GM06990 (cell line): ENCODE results near the gene ZFP57.
A peak's percentile ranks its signal among the peaks of the same experiment; 100 is the strongest.

Experiments
- DNase-seq: peaks from one replicate; pipeline ENCODE4 v3.0.0-alpha.2; 2011; ENCODE audit not compliant: insufficient read length; ENCODE audit errors: extremely low read depth
- H3K27me3 ChIP-seq: replicated peaks from 2 replicates; pipeline ENCODE4 v1.6.0; 2011; ENCODE audit warnings: low read length; ENCODE audit not compliant: control insufficient read depth, insufficient read depth
- H3K36me3 ChIP-seq: 2 replicates; pipeline ENCODE4 v1.5.1; 2011; ENCODE audit warnings: low read length; ENCODE audit not compliant: control insufficient read depth, insufficient read depth
- H3K4me3 ChIP-seq: replicated peaks from 2 replicates; pipeline ENCODE4 v1.5.1; 2011; ENCODE audit warnings: low read depth, mild to moderate bottlenecking, control low read depth, low read length
- CTCF ChIP-seq: IDR thresholded peaks from 2 replicates; pipeline ENCODE4 v1.5.1; 2011; ENCODE audit warnings: low read length, control low read depth, mild to moderate bottlenecking, inconsistent platforms; ENCODE audit not compliant: insufficient read depth, poor library complexity, severe bottlenecking

ZFP57 gene

GRCh38 chr6:29727637-29728036 is 46.7 kb upstream of the ZFP57 start:
- Histone ChIP-seq H3K27me3 (no peaks in the 10 kb centered on the region), H3K36me3 (peaks cover 30% of the 10 kb centered on the region), H3K4me3 (no peak overlapping the region)
- no peak for DNase-seq
- no peak for TF ChIP-seq CTCF

GRCh38 chr6:29726571-29727194 is 45.7 kb upstream of the ZFP57 start:
- Histone ChIP-seq H3K4me3 (no peak overlapping the region), H3K27me3 (no peaks in the 10 kb centered on the region), H3K36me3 (peaks cover 30% of the 10 kb centered on the region)
- TF ChIP-seq CTCF = no peak
- DNase-seq = no peak

GRCh38 chr6:29726001-29726400 is 45.0 kb upstream of the ZFP57 start:
- DNase-seq = no peak
- Histone ChIP-seq H3K4me3 (peak overlapping the region; percentile 100), H3K36me3 (peaks cover 30% of the 10 kb centered on the region), H3K27me3 (no peaks in the 10 kb centered on the region)
- TF ChIP-seq CTCF = no peak

- DNase-seq = no peak
- peaks cover 30% of the 10 kb centered on the region for H3K36me3 ChIP-seq
- TF ChIP-seq CTCF = no peak
- no peaks in the 10 kb centered on the region for H3K27me3 ChIP-seq
- peak overlapping the region; percentile 100 for H3K4me3 ChIP-seq
Measured at GRCh38 chr6:29724937-29725869, 44.3 kb upstream of the ZFP57 start.

GRCh38 chr6:29723666-29724588 is 43.0 kb upstream of the ZFP57 start:
- DNase-seq = peak; percentile 72
- Histone ChIP-seq H3K4me3 (peak overlapping the region; percentile 100), H3K36me3 (peaks cover 30% of the 10 kb centered on the region), H3K27me3 (no peaks in the 10 kb centered on the region)
- TF ChIP-seq CTCF = no peak
